NCI-H1930 (cell line): ENCODE measurements around the gene PCDHGA11.
"Not testable (repeated sequence)": the region's sequence is repeated elsewhere in the genome, so short reads cannot be mapped to it uniquely, and the experiment has no call there.

Experiments used
- DNase-seq, 2 experiments: peaks; one replicate each; lab custom pipeline; 2025; lab: John Stamatoyannopoulos, UW

The PCDHGA11 gene

DNA sequence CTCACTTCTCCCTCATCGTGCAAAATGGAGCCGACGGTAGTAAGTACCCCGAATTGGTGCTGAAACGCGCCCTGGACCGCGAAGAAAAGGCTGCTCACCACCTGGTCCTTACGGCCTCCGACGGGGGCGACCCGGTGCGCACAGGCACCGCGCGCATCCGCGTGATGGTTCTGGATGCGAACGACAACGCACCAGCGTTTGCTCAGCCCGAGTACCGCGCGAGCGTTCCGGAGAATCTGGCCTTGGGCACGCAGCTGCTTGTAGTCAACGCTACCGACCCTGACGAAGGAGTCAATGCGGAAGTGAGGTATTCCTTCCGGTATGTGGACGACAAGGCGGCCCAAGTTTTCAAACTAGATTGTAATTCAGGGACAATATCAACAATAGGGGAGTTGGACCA lies 10.4 kb downstream of the PCDHGA11 start:
- DNase-seq, result no peak

DNA sequence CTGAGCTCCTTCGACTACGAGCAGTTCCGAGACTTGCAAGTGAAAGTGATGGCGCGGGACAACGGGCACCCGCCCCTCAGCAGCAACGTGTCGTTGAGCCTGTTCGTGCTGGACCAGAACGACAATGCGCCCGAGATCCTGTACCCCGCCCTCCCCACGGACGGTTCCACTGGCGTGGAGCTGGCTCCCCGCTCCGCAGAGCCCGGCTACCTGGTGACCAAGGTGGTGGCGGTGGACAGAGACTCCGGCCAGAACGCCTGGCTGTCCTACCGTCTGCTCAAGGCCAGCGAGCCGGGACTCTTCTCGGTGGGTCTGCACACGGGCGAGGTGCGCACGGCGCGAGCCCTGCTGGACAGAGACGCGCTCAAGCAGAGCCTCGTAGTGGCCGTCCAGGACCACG lies 11.5 kb downstream of the PCDHGA11 start:
- not testable (repeated sequence) for DNase-seq

GRCh38 chr5:141432726-141433125 lies 11.9 kb downstream of the PCDHGA11 start:
- not testable (repeated sequence) for DNase-seq

DNA sequence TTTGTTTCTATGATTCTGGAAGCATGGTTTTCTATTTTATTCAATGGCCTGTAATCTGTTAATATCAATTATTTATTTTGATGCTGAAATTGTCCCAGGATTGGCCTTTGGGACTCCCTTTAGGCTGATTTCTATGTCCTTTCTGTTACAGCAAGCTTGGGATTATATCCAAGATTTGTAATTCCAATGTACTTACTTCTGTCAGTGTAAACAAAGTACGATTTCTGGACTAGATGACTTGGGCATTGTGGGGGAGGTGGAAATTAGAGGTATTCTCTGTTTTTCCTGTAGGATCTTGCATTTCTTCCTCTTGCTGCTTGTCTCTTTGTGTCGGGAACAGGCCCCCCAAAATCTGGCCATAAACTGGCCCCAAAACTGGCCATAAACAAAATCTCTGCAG lies 13.2 kb downstream of the PCDHGA11 start:
- no peak for DNase-seq

DNA sequence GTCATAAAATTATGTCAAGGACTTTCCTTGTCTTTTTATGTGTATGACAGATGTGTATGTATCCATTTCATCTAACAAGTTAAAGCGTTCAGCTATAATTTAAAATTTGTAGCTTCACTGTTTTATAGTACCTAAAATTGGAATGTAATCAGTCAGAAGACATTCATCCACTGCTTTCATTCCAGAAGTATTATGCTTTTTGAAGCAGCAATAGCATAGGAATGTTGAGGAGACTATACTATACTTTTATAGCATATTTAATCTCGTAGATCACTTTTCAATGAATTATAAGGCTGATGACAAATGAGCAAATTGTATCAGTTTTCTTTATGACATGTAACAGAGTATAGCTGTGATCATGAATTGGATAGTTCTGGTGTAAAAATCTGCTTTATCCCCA lies 16.4 kb downstream of the PCDHGA11 start:
- DNase-seq, result no peak

- no peak for DNase-seq
These were observed 18.7 kb downstream of the PCDHGA11 start for GRCh38 chr5:141439411-141440141.

DNA sequence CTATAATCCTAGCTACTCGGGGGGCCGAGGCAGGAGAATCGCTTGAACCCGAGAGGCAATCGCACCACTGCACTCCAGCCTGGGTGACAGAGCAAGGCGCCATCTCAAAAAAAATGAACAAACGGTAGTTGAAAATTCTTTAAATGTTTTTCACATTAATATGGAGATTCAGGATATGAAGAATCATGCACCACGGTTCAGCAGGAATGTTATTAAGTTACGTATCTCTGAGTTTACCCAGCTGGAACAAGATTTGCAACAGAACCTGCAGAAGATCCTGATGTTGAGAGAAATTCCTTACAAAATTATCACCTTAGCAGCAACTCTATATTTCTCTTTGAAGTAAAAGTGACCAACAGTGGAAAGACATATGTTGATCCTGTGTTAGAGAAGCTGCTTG lies 19.5 kb downstream of the PCDHGA11 start:
- no peak for DNase-seq

GRCh38 chr5:141441571-141442170 lies 20.8 kb downstream of the PCDHGA11 start:
- no peak for DNase-seq

- no peak for DNase-seq
These were observed 44.5 kb downstream of the PCDHGA11 start for GRCh38 chr5:141465351-141465750.
